ENCODE results near the gene TSNAXIP1. TPM values are rescaled to one million over a fixed set of nuclear protein-coding genes. Genes with fewer than 3 reads are reported as not detected.

The TSNAXIP1 gene, protein sequence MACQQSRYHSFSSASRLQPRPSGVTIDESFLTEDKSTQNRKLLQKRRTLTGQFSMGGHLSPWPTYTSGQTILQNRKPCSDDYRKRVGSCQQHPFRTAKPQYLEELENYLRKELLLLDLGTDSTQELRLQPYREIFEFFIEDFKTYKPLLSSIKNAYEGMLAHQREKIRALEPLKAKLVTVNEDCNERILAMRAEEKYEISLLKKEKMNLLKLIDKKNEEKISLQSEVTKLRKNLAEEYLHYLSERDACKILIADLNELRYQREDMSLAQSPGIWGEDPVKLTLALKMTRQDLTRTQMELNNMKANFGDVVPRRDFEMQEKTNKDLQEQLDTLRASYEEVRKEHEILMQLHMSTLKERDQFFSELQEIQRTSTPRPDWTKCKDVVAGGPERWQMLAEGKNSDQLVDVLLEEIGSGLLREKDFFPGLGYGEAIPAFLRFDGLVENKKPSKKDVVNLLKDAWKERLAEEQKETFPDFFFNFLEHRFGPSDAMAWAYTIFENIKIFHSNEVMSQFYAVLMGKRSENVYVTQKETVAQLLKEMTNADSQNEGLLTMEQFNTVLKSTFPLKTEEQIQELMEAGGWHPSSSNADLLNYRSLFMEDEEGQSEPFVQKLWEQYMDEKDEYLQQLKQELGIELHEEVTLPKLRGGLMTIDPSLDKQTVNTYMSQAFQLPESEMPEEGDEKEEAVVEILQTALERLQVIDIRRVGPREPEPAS
- 0.32 and 1.5 TPM in 2 replicates for total RNA-seq

GRCh38 chr16:67806428-67807147, at the start of gene TSNAXIP1, which contains the start of gene RANBP10:
Gene TSNAXIP1 (plus strand): TSS chr16:67806889. CDS start chr16:67807150, 261 bp downstream.
Gene RANBP10 (minus strand): TSS chr16:67806560. CDS start chr16:67806536, 24 bp downstream.

DNA sequence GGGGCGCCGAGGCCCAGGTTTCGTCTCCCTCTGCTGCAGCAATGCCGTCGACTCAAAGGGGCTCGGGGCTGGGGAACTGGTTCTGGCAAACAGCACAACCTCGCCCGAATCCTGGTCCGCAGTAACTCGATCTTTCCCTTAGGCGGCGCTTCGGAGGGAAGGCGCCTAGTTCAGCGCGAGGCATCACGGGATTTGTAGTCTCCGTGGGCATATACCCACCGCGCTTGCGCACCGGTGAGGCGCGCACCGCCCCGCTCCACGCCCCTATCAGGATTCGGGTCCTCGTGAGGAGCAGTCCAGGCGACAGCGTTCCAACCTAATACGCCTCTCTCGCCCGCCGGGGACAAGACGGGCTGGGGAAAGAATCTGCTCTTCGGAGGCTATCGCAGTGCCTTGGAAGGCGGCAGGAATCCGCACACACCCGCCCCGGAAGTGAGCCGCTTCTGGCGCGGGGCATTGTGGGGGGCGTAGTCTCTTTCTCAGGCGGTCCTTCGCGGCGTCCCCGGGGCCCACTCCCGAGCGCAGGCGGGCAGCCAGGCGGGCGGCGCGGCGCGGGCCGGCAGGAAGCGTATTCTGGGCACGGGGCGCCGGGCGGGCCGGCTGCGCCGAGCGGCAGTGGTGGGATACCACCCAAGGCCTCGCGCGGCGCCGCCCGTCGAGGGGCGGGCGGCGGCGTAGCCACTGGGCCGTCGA, 35.3 kb downstream of the TSNAXIP1 start, which contains the start of gene THAP11:
THAP11 (plus strand) TSS at position 505 of the 693 bp plus-strand sequence. CDS start 235 bp downstream, outside the sequence.

DNA sequence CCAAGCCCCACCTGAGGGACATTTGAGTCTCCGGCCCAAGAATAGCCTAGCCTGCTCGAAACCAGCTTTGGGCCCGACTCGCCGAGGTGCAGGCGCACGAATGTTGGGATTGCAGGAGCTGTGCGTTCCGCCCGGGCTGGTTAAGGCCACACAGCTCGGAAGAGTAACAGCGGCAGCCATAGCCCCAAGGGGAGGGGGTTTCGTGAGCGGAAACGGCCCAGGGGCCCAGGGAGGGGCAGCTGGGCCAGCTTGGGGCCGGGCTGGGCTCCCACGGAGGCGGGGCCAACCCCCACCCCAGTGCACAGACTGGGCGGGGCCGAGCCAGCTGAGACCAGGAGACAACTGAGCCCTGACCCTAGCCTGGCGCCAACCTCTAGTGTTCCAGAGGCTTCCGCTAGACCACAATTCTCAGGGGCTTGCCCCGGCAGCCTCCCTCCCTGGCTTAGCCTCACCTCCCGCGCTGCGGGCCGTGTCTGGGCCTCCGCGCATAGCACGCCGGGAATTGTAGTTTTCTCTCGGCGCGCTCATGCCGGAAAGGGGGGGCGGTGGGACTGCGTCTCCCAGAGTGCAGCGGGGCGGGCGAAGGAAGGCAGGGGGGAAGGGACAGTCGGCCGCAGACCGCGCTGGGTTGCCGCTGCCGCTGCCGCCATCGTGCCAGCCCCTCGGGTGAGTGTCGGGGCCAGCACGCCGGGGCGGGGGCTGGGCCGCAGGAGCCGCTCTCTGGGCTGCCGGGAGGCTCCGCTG, 39.8 kb downstream of the TSNAXIP1 start, which contains the start of gene NUTF2:
NUTF2 (plus strand) TSS at position 614 of the 744 bp plus-strand sequence. CDS start 18,198 bp downstream, outside the sequence.

GRCh38 chr16:67847064-67847861, 40.6 kb downstream of the TSNAXIP1 start, which contains the start of gene CENPT:
Gene CENPT (minus strand): TSS chr16:67847693. CDS start chr16:67833859, 13,834 bp downstream.

DNA sequence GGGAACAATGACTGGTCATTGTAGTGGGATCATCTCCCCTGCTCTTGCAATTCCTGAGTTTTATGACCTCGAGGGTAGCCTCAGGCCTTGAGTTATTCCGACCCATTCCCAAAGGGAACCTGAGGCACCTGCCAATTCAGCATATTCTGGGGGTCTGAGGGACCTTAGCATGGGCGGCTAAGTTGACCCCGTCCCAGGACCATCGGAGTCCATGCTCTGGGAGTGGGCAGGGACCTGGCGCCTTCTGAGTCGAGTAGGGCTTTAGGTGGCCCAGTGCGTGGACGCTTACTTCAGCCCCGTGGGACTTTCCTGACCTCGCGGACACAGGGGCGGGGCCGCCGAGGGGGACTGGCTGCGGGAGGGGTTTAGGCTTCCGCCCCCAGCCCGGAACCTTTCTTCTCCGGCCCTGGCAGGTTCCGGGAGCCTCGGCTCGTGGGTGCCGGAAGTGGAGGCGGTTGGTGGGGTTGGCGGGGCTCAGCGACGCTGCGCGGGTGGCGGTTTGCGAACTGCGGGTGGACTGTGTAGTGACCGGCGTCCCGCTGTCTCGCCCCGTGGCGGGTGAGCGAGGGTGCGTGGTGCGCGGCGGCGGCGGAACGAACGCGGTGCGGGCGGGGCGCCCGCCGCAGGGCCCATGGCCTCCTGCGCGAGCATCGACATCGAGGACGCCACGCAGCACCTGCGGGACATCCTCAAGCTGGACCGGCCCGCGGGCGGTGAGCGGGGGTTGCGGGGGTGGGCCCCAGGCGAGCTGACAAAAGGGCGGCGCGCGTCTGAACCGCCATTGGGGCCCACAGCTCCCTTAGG, 66.1 kb downstream of the TSNAXIP1 start, which contains the start of gene EDC4:
EDC4 (plus strand) TSS at position 422 of the 804 bp plus-strand sequence; CDS start at position 632, 210 bp downstream.

Other genes with a start within 250 kb of the TSNAXIP1 start
- gene CTCF, start 244.4 kb upstream of the TSNAXIP1 start, total RNA-seq, result 13.4 and 16.6 TPM in 2 replicates
- under 0.01 and 0.37 TPM in 2 replicates for gene CARMIL2, start 161.7 kb upstream of the TSNAXIP1 start, total RNA-seq
- gene ACD, start 146.6 kb upstream of the TSNAXIP1 start, total RNA-seq, result 11.3 and 15.8 TPM in 2 replicates
- 0.59 and 1.2 TPM in 2 replicates for gene PARD6A, start 145.9 kb upstream of the TSNAXIP1 start, total RNA-seq
- gene ENKD1, start 140.1 kb upstream of the TSNAXIP1 start, total RNA-seq, result 12.4 and 14.0 TPM in 2 replicates
- 2.2 and 5.6 TPM in 2 replicates for gene C16orf86, start 140.1 kb upstream of the TSNAXIP1 start, total RNA-seq
- gene GFOD2, start 87.6 kb upstream of the TSNAXIP1 start, total RNA-seq, result 12.5 and 20.3 TPM in 2 replicates
- gene RANBP10, start 329 bp upstream of the TSNAXIP1 start, total RNA-seq, result 3.9 and 7.1 TPM in 2 replicates
- gene THAP11, start 35.4 kb downstream of the TSNAXIP1 start, total RNA-seq, result 31.1 and 35.3 TPM in 2 replicates
- 73.9 and 178 TPM in 2 replicates for gene NUTF2, start 40.0 kb downstream of the TSNAXIP1 start, total RNA-seq
- 19.9 and 29.6 TPM in 2 replicates for gene CENPT, start 40.8 kb downstream of the TSNAXIP1 start, total RNA-seq
- gene EDC4, start 66.2 kb downstream of the TSNAXIP1 start, total RNA-seq, result 46.9 and 83.3 TPM in 2 replicates
- gene NRN1L, start 78.0 kb downstream of the TSNAXIP1 start, total RNA-seq, result not detected in 2 replicates
- gene PSKH1, start 86.4 kb downstream of the TSNAXIP1 start, total RNA-seq, result 27.6 and 28.9 TPM in 2 replicates
- gene CTRL, start 125.0 kb downstream of the TSNAXIP1 start, total RNA-seq, result under 0.01 and 0.51 TPM in 2 replicates
- gene PSMB10, start 130.0 kb downstream of the TSNAXIP1 start, total RNA-seq, result 22.0 and 46.3 TPM in 2 replicates
- 6.5 and 10.4 TPM in 2 replicates for gene LCAT, start 137.2 kb downstream of the TSNAXIP1 start, total RNA-seq
- gene SLC12A4, start 161.7 kb downstream of the TSNAXIP1 start, total RNA-seq, result 119 and 195 TPM in 2 replicates
- not detected in 2 replicates for gene DPEP3, start 173.6 kb downstream of the TSNAXIP1 start, total RNA-seq
- not detected in 2 replicates for gene DPEP2, start 192.6 kb downstream of the TSNAXIP1 start, total RNA-seq
- gene DPEP2NB, start 209.0 kb downstream of the TSNAXIP1 start, total RNA-seq, result not detected in 2 replicates
- 7.3 and 8.3 TPM in 2 replicates for gene DDX28, start 216.3 kb downstream of the TSNAXIP1 start, total RNA-seq
- gene DUS2, start 216.4 kb downstream of the TSNAXIP1 start, total RNA-seq, result 12.5 and 21.1 TPM in 2 replicates